GM12878 (cell line): ENCODE measurements around the gene BTNL2. TPM values are rescaled to one million over a fixed set of nuclear protein-coding genes. Genes with fewer than 3 reads are reported as not detected.

Experiments
- ATF2 ChIP-seq: IDR thresholded peaks from 2 replicates; pipeline ENCODE4 v1.6.1; 2012; ENCODE audit warnings: low read length, inconsistent platforms
- BMI1 ChIP-seq: fragments of 450-650 bp; IDR thresholded peaks from 2 replicates; pipeline ENCODE4 v1.6.1; 2016; ENCODE audit warnings: mild to moderate bottlenecking, moderate library complexity, borderline replicate concordance
- CHD1 ChIP-seq: IDR thresholded peaks from 2 replicates; pipeline ENCODE4 v1.6.1; 2012; ENCODE audit warnings: low read depth, low read length, improper control_type of control experiment
- CHD4 ChIP-seq: fragments of 200-600 bp; sonication (generic); IDR thresholded peaks from 2 replicates; pipeline ENCODE4 v1.6.1; 2016; ENCODE audit warnings: mild to moderate bottlenecking
- FOS ChIP-seq: IDR thresholded peaks from 3 replicates; pipeline ENCODE4 v1.6.1; 2011; ENCODE audit warnings: borderline replicate concordance; ENCODE audit not compliant: insufficient read length; ENCODE audit errors: extremely low read depth
- FOXM1 ChIP-seq: IDR thresholded peaks from 2 replicates; pipeline ENCODE4 v1.6.1; 2012; ENCODE audit warnings: low read depth, mild to moderate bottlenecking, inconsistent platforms, low read length, moderate library complexity
- HCFC1 ChIP-seq: fragments of 150-350 bp; IDR thresholded peaks from 2 replicates; pipeline ENCODE4 v1.6.1; 2014; ENCODE audit warnings: low read length
- HDGF ChIP-seq: fragments of 450-650 bp; IDR thresholded peaks from 2 replicates; pipeline ENCODE4 v1.6.1; 2016; ENCODE audit warnings: antibody characterized with exemption
- JUNB ChIP-seq: IDR thresholded peaks from 2 replicates; pipeline ENCODE4 v1.6.1; 2016; ENCODE audit warnings: antibody characterized with exemption, mild to moderate bottlenecking
- JUND ChIP-seq: IDR thresholded peaks from 2 replicates; pipeline ENCODE4 v1.6.1; 2012; ENCODE audit warnings: low read depth, mild to moderate bottlenecking, low read length, improper control_type of control experiment, moderate library complexity
- KDM1A ChIP-seq: fragments of 200-600 bp; sonication (generic); IDR thresholded peaks from 2 replicates; pipeline ENCODE4 v1.6.1; 2016; ENCODE audit warnings: borderline replicate concordance
- MLLT1 ChIP-seq: fragments of 450-650 bp; IDR thresholded peaks from 2 replicates; pipeline ENCODE4 v1.6.1; 2016; ENCODE audit warnings: mild to moderate bottlenecking
- MTA2 ChIP-seq: fragments of 450-650 bp; IDR thresholded peaks from 2 replicates; pipeline ENCODE4 v1.6.1; 2016; ENCODE audit warnings: low read depth, mild to moderate bottlenecking, moderate library complexity
- MYC ChIP-seq: IDR thresholded peaks from 2 replicates; pipeline ENCODE4 v1.6.1; 2011; ENCODE audit warnings: mild to moderate bottlenecking, low read length, moderate library complexity, inconsistent platforms; ENCODE audit not compliant: insufficient read depth, insufficient replicate concordance, insufficient read length, severe bottlenecking
- NFIC ChIP-seq: IDR thresholded peaks from 2 replicates; pipeline ENCODE4 v1.6.1; 2012; ENCODE audit warnings: low read depth, mild to moderate bottlenecking, inconsistent platforms, low read length, moderate library complexity
- NFYB ChIP-seq: IDR thresholded peaks from 2 replicates; pipeline ENCODE4 v1.6.1; 2011; ENCODE audit warnings: low read depth, mild to moderate bottlenecking, low read length, improper control_type of control experiment, moderate library complexity; ENCODE audit not compliant: insufficient read depth
- PAX5 ChIP-seq: IDR thresholded peaks from 2 replicates; pipeline ENCODE4 v1.6.1; 2011; ENCODE audit warnings: low read depth, low read length, borderline replicate concordance
- PAX8 ChIP-seq: fragments of 450-650 bp; IDR thresholded peaks from 2 replicates; pipeline ENCODE4 v1.6.1; 2017; ENCODE audit warnings: mild to moderate bottlenecking, moderate library complexity
- PBX3 ChIP-seq: IDR thresholded peaks from 2 replicates; pipeline ENCODE4 v1.6.1; 2011; ENCODE audit warnings: mild to moderate bottlenecking, low read depth, low read length, moderate library complexity; ENCODE audit not compliant: insufficient replicate concordance
- RB1 ChIP-seq: fragments of 450-650 bp; formaldehyde crosslinking; IDR thresholded peaks from 2 replicates; pipeline ENCODE4 v1.6.1; 2017; ENCODE audit warnings: mild to moderate bottlenecking, borderline replicate concordance
- RELA ChIP-seq: fragments of 450-650 bp; IDR thresholded peaks from 2 replicates; pipeline ENCODE4 v1.8.0; 2014; ENCODE audit warnings: borderline replicate concordance; ENCODE audit not compliant: partially characterized antibody
- RUNX3 ChIP-seq: IDR thresholded peaks from 2 replicates; pipeline ENCODE4 v1.6.1; 2012; ENCODE audit warnings: low read length, inconsistent platforms
- SMC3 ChIP-seq: IDR thresholded peaks from 2 replicates; pipeline ENCODE4 v1.6.1; 2011; ENCODE audit warnings: low read length, improper control_type of control experiment, borderline replicate concordance
- SREBF2 ChIP-seq: IDR thresholded peaks from 2 replicates; pipeline ENCODE4 v1.6.1; 2012; ENCODE audit warnings: mild to moderate bottlenecking, low read length
- ZBTB4 ChIP-seq: fragments of 450-650 bp; formaldehyde crosslinking; IDR thresholded peaks from 2 replicates; pipeline ENCODE4 v1.4.0; 2022; ENCODE audit warnings: mild to moderate bottlenecking, moderate library complexity
- ZNF274 ChIP-seq: IDR thresholded peaks from one replicate; pipeline ENCODE4 v1.8.0; 2011; ENCODE audit not compliant: insufficient read length, insufficient read depth
- polyA plus RNA-seq, 11 experiments: library from polyadenylated mRNA; depleted of rRNA in 4 of 11; unstranded in 6 of 11; stranded (reverse) in 5 of 11; fragments of >200 nt; fragmentation: Nextera tagmentation in 4 of 11; fragmentation: Illumina TruSeq in 1 of 11; extraction: Ambion mirVana in 4 of 11; extraction: Trizol in 1 of 11; gene quantifications; 1 replicate in 1 of 11; 2 replicates in 10 of 11; pipeline versions ENCODE4 v1.2.1 to v1.2.3, GENCODE V29; 2011 to 2016; ENCODE audit warnings: inconsistent platforms in 2 of 11, missing spikeins in 2 of 11, low read depth in 1 of 11
- total RNA-seq, 4 experiments: library from RNA; depleted of rRNA in 3 of 4; stranded (reverse); fragments of >200 nt in 3 of 4; fragmentation: Illumina TruSeq in 1 of 4; extraction: Trizol in 1 of 4; gene quantifications; 2 replicates each; pipeline versions ENCODE4 v1.2.1 to v1.2.3, GENCODE V29; 2013 to 2021

The BTNL2 gene
- total and polyA plus RNA-seq, 10 of the 15 experiments (the other 5 are each of a cell fraction or from before 2014, with no cell fraction given) = 0.11 to 0.29 (median 0.26) TPM; not detected in 5

- TF ChIP-seq MTA2 (no peak), ZBTB4 (CRISPR knock-in tag) (no peak), CHD4 (no peak), FOS (no peak), PBX3 (no peak), RB1 (peak; percentile 35; the same call in 1 of the 2 replicates), KDM1A (no peak), JUND (no peak), HCFC1 (no peak), MLLT1 (no peak), ATF2 (peak; percentile 59), PAX5 (no peak), NFYB (0 out of 2 replicates have a peak, but pooled peaks have one; percentile 26), CHD1 (no peak), ZNF274 (no peak), RELA (no peak), MYC (no peak), FOXM1 (no peak), SMC3 (peak; percentile 89), RUNX3 (peak; percentile 82), BMI1 (no peak), JUNB (peak; percentile 29), NFIC (no peak), HDGF (no peak), SREBF2 (no peak), PAX8 (no peak)
Observed at GRCh38 chr6:32432050-32432450, 25.1 kb upstream of the BTNL2 start (continued).
